ENCODE results near the gene WDR27. TPM values are rescaled to one million over a fixed set of nuclear protein-coding genes. Genes with fewer than 3 reads are reported as not detected.

The WDR27 gene
- total RNA-seq, 1 donor = 18.1 TPM

DNA sequence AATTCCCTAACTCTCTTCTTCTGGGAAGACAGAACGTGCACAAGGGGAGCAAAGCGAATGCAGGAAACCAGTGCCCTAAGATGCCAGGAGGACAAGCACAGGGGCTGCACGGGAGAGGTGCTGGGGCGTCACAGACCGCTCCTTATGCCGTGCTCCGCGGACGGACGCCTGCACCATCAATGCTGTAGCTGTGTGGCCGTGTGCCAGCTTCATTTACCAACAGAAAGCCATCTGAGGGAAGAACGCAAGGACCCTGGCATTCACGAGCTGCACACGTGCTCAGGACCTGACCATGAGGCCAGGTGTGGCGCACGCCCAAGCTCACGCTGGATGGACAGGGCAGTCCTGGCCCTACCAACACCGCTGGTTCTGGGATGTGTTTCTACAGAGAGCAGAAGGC is 35.4 kb downstream of the WDR27 start:
- DNase-seq (ENCODE audit: low read depth) = no peak
- H3K4me3 ChIP-seq (ENCODE audit: low read depth, low read length) = no peak overlapping the region
- TF ChIP-seq CTCF (IDR thresholded peaks at IDR 0.05; ENCODE audit: insufficient read depth, low read depth, low read length) = no peak

- DNase-seq (ENCODE audit: low read depth) = no peak
- no peak for TF ChIP-seq CTCF (IDR thresholded peaks at IDR 0.05; ENCODE audit: insufficient read depth, low read depth, low read length)
- no peak overlapping the region for H3K4me3 ChIP-seq (ENCODE audit: low read depth, low read length)
Measured at GRCh38 chr6:169665289-169665688, 36.5 kb downstream of the WDR27 start.

DNA sequence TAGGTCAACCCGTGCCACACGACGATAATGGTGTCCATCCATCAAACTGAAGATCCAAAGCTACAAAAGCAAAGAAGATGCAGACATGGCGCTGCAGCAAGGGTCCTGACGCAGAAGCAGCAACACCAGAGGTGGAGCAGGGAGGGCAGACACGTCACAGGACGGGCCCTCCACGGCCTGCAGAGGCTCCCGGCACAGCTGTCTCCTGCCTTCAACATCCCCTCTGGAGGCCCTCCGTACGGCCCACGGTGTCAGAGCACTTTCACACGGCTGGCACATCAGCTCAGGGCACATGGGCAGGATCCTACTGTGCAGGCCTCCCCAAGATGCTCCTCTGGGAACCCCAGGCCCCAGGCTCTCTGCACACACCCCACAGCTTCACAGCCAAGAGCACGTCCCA is 37.6 kb downstream of the WDR27 start:
- no peak for TF ChIP-seq CTCF (IDR thresholded peaks at IDR 0.05; ENCODE audit: insufficient read depth, low read depth, low read length)
- no peak overlapping the region for H3K4me3 ChIP-seq (ENCODE audit: low read depth, low read length)
- no peak for DNase-seq (ENCODE audit: low read depth)

- no peak for DNase-seq (ENCODE audit: low read depth)
- no peak overlapping the region for H3K4me3 ChIP-seq (ENCODE audit: low read depth, low read length)
- no peak for TF ChIP-seq CTCF (IDR thresholded peaks at IDR 0.05; ENCODE audit: insufficient read depth, low read depth, low read length)
Measured at GRCh38 chr6:169663468-169663867, 38.4 kb downstream of the WDR27 start.

DNA sequence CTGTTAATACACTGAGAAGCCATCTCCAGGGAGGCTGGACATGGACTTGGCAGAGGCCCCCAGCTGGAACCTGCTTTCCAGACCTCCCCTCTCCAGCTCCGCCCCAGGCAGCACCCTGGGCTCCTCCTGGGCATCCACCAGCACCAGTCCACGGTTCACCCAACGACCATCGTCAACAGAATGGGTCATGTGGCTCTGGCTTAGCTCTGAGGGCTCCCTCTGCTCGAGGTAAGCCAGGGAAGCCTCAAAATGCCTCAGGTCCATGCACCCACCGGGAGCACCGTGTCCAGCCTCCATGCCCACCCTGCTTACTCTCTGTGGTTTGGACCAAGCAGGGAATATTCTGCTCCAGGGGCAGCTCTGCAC is 40.5 kb downstream of the WDR27 start:
- no peak overlapping the region for H3K4me3 ChIP-seq (ENCODE audit: low read depth, low read length)
- no peak for TF ChIP-seq CTCF (IDR thresholded peaks at IDR 0.05; ENCODE audit: insufficient read depth, low read depth, low read length)
- no peak for DNase-seq (ENCODE audit: low read depth)

DNA sequence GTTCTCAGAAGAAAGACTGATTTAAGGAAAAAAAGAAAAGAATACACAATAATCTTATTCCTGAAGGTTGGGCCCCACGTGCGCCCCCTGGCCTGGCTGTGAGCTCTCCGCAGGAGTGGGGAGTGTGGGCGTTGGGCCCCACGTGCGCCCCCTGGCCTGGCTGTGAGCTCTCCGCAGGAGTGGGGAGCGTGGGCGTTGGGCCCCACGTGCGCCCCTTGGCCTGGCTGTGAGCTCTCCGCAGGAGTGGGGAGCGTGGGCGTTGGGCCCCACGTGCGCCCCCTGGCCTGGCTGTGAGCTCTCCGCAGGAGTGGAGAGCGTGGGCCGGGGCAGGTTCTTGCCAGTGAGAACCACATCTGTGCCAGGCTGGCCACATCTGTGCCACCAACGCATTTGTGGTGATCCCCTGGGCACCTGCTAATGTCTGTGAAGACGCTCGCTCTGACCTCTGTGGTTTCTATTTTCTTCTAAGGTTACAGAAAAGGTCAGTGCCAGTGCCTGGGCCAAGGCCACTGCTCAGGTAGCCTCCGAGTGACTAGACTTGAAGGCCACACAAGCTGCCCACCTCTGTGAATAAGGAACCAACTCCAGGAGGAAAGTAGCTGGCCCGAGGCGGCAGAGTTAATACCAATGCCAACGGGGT is 41.0 kb downstream of the WDR27 start:
- DNase-seq (ENCODE audit: low read depth) = no peak
- no peak overlapping the region for H3K4me3 ChIP-seq (ENCODE audit: low read depth, low read length)
- TF ChIP-seq CTCF (IDR thresholded peaks at IDR 0.05; ENCODE audit: insufficient read depth, low read depth, low read length) = no peak

Measured in fibroblast of villous mesenchyme (primary cell).